Hematopoietic multipotent progenitor cell treated with erythropoietin and hydrocortisone succinate and interleukin-3 and kit ligand, for 6 days (in vitro differentiated cells): ENCODE results near the gene CRACDL.

Experiments used
- DNase-seq: peaks from one replicate; pipeline ENCODE4 v3.0.0-alpha.2; 2015

The CRACDL gene

DNA sequence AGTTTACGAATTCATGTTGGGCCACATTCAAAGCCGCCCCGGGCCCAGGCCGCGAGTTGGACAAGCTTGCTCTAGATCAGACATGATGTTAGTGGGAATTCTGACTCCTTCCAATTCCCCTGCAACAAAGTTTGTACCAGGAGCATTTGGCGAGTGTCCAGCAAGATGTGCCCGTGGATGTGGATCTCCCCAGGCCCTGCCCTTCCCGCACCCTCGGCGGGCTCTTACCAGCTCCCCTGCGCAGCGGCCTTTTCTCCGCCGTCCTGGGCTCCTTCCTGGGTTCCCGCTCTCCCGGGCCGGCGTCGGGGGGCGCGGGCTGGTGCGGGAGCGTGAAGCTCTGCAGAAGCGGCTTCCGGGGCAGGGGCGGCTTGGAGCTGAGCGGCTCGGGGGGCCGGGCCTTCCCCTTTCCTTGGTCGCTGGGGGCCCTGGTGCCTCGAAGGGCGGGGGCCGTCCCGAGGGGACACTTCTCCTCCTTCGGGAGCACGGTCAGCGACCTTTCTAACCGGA is 114.3 kb downstream of the CRACDL start:
- DNase-seq: no peak

- DNase-seq: no peak
These were observed 116.7 kb downstream of the CRACDL start for GRCh38 chr2:98819231-98819766.

DNA sequence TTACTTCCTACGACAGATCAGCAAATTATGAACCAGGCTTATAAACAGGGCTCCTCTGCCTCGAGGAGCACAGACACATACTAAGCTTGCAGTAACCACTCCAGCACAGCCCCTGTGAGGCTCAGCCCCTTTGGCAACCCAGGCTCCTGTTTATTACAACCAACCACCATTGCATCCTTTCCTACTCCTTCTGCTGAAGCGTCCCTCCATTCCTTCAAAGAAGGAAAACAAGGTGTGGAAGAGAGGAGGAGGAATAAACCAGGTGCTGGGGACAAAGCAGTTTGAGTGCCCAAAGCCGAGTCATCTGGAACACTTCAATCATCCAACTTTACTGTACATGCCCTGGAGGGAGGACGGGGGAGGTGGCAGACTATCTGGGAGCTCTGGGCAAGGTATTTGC is 117.9 kb downstream of the CRACDL start:
- no peak for DNase-seq

DNA sequence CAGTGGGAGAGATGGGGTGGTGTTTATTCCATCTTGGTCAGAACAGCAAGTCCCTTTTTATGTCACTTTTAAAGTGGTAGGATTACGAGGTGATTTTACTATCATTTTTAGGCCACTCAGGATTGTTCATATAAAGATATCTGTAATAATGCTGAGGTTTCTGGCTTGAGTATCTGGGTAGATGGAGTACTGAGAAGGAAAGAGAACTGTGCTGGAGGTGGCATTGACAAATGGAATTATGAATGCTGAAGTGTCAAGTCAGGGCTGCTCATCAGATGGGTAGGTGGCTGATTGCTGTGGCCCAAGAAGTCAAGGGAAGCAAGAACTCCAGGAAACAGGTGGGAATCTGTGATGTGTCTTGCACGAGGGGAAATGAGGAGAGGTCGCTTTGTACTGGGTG is 119.7 kb downstream of the CRACDL start:
- DNase-seq: no peak

DNA sequence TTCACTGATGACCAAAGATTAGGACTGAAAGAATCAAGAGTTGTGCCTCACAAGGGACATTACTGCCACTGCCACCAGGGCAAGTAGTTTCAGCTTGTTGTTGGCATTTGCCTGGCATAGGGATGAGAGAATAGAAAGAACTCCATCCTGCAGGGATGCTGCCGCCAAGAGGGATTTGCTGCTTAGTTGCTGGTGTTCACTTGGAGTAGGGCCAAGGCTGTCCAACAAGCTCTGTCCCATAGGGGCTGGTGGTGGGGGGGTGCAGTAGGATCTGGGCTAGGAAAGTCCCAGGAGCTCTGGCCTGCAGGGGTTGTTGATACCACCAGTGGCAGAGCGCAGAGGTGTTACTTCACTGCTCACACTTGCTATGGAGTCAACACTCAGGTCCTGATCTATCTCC is 120.2 kb downstream of the CRACDL start:
- DNase-seq: no peak

DNA sequence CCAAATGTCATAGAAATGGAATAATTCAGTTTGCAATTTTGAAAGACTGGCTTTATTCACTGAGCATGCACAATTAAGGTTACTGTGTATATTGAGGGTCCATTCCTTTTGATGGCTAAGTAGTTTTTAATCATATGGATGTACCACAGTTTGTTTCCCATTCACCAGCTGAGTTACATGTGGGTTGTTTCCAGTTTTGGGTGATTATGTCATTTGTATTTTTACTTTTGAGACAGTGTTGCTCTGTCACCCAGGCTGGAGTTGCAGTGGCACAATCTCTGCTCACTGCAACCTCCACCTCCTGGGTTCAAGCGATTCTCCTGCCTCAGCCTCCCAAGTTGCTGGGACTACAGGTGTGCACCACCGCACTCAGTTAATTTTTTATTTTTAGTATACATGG is 124.3 kb downstream of the CRACDL start:
- no peak for DNase-seq

DNA sequence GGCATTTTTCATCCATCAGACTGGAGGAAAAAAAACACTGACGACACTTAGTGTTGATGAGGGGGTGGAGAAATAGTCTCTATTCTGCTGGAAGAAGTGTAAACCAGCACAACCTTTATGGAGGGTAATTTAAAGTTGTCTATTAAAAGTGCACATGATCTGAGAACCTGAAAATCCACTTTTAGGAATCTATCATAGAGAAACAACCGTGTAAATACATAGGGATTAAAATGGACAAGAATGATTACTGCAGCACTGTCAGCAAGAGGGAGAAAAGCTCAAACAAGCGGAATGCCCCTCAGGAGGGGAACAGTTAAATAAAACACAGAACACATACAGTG is 125.5 kb downstream of the CRACDL start:
- no peak for DNase-seq

- no peak for DNase-seq
These were observed 126.0 kb downstream of the CRACDL start for GRCh38 chr2:98809878-98810587.

DNA sequence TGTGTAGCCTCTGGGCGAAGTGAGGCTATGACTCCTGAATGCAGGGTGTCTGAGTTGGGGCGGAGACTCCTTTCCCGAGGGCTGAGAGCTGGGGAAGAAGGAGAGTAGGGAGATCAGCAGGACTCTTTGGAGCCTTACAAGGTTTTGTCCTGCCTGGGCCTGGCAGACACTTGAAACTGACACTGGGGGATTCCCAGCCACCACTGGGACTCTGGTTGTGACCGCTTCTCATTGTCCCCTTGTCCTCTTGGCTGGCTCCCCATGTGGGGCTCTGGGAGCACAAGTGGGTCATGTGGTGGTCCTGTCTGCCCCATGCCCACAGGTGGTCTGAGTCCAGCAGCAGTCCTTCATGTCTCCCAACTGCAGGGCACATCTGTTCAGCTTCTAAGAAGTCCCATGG is 126.9 kb downstream of the CRACDL start:
- DNase-seq: no peak

DNA sequence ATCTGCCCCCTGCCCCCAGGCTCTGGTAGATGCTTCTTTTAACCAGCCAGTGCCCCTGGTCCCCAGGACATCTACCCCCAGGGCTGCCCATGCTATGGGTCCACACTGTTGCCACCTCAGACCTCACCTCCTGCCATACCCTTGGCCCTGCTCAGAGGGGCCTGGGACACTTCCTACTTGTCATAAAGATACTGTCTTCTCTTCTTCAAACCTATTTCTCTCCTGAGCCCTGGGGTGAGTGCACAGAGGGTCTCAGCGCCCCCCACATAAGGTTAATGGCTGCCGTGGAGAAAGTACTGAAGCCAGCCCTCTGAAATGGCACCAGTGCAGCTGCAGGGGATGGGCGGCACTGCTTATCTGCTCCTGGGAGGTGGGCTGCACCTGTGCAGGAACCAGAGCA is 127.5 kb downstream of the CRACDL start:
- DNase-seq: no peak

- no peak for DNase-seq
These were observed 128.1 kb downstream of the CRACDL start for GRCh38 chr2:98807929-98808328.

- DNase-seq: no peak
These were observed 128.8 kb downstream of the CRACDL start for GRCh38 chr2:98807221-98807620.

DNA sequence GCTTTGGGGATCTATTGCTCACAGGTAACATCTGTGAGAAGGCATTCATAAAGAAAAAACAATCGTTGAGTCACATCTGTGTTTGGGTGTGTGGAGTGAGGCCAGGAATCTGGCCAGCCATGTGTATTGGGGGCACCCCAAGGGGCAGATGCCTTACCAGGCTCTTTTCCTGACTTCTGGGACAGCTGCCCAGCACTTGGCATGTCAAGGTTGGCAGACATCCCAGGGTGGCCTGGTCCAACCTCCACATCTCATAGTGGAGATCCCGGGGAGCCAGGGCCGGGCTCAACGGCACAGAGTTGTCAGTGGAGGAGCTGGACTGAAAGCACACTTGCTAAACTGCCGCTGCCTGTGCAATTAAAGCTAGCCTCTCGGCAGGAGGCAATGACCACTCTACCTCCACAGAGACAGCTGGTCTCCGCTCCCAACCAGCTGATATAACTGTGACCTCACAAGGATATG is 129.8 kb downstream of the CRACDL start:
- DNase-seq: no peak

DNA sequence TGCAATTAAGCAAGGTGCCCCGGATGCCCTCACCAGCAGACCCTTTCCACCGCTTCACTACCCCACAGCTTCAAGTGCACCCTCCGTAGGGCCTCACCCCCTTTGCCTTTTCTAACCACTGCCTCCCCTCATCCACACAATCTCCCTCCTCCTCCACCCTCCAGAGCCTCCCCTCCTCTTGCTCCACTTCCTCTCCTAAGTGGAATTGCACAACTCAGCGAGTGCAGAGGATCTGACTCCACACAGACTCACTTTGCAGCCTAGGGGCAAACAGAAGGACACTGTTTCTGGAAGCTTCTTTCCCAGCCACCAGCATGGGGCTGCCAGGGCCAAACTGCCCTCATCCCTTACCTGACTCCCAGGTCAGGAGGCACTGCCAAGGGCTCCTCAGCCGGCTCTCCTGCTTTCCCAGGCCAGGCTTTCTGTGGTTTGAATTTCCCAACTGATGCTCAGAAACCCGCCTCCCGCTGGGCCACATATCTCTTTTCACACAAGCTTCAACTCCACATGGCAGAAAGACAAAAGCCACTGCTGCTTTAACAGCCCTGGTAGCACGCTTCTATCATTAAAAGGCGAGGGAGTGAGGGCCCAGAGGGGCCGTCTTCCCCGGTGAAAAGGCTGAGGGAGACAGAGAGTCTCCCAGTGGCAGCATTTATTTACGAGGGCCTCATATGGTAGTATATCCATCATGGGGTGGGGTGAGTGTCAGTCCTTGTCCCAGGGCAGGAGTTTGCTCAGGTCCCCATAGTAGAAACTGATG is 130.4 kb downstream of the CRACDL start:
- DNase-seq: peak; percentile 68

GRCh38 chr2:98804736-98805135 is 131.3 kb downstream of the CRACDL start:
- DNase-seq: no peak

DNA sequence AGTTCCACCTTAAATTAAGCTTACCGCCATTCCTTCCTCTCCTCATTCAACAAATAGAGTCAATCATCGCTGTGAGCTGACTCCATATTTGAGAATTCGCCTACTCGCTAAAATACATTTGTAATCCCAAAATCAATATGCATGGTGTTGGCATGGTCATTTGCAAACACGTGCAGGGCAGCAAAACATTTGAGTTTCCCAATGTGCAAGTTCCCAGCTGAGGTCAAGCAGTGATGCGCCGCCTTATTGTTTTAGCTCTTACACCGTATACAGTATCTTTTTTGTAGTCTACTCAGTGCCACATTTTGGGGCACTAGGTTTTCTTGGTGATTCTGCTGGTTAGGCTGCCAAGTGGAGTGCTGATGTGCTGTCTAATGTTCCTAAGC is 131.8 kb downstream of the CRACDL start:
- DNase-seq: no peak

GRCh38 chr2:98803405-98804264 is 132.4 kb downstream of the CRACDL start:
- no peak for DNase-seq

DNA sequence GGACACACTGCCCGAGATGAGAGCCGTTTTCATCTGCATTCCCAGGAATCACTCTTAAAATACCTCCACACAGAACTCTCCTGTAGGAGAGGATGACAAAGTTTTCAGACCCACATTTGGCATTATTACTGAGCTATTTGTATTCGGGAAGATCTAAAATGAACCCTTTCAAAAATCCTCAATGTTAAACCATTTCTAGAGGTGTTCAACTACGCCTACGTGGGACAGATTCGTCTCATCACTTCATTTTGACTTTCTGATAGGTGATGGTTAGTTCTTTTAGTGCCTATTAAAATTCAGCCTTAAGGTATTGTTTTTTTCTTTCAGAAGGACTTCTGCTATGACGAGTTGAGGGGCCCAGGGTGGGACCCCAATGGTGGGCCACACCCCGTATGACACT is 133.7 kb downstream of the CRACDL start:
- no peak for DNase-seq

- DNase-seq: peak; percentile 90
These were observed 134.1 kb downstream of the CRACDL start for GRCh38 chr2:98801921-98802321.

- no peak for DNase-seq
These were observed 134.7 kb downstream of the CRACDL start for GRCh38 chr2:98801286-98801685.

- no peak for DNase-seq
These were observed 135.5 kb downstream of the CRACDL start for GRCh38 chr2:98800330-98801064.
